ENCODE data around the gene RPL36AL. TPM values are rescaled to one million over a fixed set of nuclear protein-coding genes. Genes with fewer than 3 reads are reported as not detected.

The RPL36AL gene
- total and polyA plus RNA-seq, 4 donors = 77.6 to 249 (median 145) TPM

DNA sequence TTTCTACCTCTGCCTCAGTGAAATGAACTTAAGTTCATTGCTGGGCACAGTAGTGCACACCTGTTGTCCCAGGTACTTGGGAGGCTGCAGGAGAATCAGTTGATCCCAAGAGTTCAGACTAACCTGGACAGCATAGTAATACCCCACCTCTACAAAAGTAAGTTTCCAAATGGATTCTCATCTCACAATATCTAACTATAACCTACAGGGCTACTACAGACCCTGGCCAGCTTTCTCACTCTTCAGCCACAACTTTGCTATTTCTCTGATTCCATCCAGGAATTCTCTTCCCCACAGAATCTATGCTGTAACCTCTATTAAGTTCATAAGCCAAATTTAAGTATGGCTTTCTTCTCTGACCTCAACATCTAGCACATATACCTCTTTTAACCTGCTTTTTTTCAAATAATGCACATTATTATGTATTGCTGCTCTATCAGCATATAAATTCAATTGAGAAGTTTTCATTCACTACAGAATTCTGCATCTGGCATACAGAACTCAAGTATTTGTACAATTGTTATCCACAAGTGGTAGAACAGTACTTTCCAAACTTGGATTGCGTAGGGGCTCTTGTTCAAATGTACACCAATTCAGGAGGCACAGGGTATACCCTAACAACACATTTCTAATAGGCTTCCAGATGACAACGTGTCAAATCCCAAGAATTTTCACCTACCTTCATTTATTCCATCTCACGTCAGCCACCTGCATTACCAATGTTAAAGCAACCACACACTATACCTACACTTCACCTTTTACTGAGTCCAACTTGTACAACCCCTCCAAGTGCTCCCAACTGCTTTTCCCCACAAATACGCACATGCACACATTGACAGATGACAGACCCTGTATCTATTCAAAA, 38.1 kb downstream of the RPL36AL start:
- WGBS (ENCODE audit: insufficient coverage) = 96% methylated on average over 3 of the region's 4 CpGs
- peaks cover 20% of the 10 kb centered on the region for H3K4me1 ChIP-seq (ENCODE audit: control insufficient read depth, insufficient read depth, low read length)
- no peak for DNase-seq (ENCODE audit: low read depth in 4 of 6, low spot score in 6 of 6)
- H3K4me3 ChIP-seq (ENCODE audit: low read depth, low read length) = no peak overlapping the region
- H3K36me3 ChIP-seq (ENCODE audit: control insufficient read depth, insufficient read depth, low read length) = peaks cover 20% of the 10 kb centered on the region
- H3K27ac ChIP-seq (ENCODE audit: low read depth, low read length) = no peak overlapping the region
- no peaks in the 10 kb centered on the region for H3K9me3 ChIP-seq (ENCODE audit: control insufficient read depth, insufficient read depth, low read length)
- no peaks in the 10 kb centered on the region for H3K27me3 ChIP-seq (ENCODE audit: control insufficient read depth, insufficient read depth, low read length)

DNA sequence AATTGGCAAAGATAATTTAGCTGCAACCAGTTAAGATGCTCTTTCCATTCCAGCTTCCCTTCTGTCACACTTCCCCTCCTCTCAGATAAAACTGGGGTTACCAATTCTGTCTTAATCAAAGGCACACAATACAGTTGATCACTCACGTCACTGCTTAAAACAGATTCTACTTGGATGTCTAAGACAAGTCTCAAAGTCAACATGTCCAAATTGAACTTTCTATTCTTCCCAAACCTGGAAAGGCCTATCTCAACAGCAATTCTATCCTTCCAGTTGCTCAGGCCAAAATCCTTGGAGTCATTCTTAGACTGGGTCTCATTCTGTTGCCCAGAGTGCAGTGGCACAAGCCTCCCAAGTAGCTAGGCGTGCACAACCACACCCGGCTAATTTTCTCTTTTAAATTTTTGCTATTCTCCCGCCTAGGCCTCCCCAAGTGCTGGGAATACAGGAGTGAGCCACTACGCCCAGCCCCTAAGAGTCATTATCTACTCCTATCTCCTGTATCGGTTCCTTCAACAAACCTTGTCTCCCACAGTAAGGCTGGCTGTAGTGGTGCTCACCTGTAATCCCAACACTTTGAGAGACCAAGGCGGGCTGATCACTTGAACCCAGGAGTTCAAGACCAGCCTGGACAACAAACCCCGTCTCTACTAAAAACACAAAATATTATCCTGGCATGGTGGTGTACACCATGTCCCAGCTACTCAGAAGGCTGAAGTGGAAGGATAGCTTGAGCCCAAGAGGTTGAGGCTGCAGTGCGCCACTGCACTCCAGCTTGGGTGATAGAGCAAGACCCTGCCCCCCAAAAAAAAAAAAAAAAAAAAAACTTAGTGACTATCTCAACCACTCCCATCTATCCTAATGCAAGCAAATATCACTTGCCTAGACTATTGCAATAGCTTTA, 39.0 kb downstream of the RPL36AL start:
- H3K27me3 ChIP-seq (ENCODE audit: control insufficient read depth, insufficient read depth, low read length) = no peaks in the 10 kb centered on the region
- WGBS (ENCODE audit: insufficient coverage) = 93% methylated on average over 7 of the region's 9 CpGs
- no peaks in the 10 kb centered on the region for H3K9me3 ChIP-seq (ENCODE audit: control insufficient read depth, insufficient read depth, low read length)
- DNase-seq (ENCODE audit: low read depth in 4 of 6, low spot score in 6 of 6) = no peak
- no peak overlapping the region for H3K4me3 ChIP-seq (ENCODE audit: low read depth, low read length)
- H3K27ac ChIP-seq (ENCODE audit: low read depth, low read length) = no peak overlapping the region
- peaks cover 25% of the 10 kb centered on the region for H3K36me3 ChIP-seq (ENCODE audit: control insufficient read depth, insufficient read depth, low read length)
- H3K4me1 ChIP-seq (ENCODE audit: control insufficient read depth, insufficient read depth, low read length) = peaks cover 20% of the 10 kb centered on the region

DNA sequence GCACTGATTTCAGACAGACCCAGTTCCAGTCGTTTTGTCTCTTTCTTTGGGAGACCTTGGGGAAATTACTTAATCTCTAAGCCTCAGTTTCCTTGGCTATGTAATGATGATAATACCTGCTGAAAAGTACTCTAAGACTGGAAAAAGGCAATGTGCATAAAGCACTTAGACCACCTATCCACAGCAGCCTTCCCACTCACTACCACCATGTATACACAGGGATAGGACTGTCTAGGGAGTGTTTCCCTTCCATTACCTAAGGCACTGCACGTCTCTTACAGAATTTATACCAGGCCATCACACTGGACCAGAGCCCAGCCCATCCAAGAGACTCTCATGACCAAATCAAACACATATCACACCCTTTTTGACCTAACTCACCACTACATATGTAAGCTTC, 40.6 kb downstream of the RPL36AL start:
- Histone ChIP-seq H3K4me1 (ENCODE audit: control insufficient read depth, insufficient read depth, low read length) (peaks cover 14% of the 10 kb centered on the region), H3K4me3 (ENCODE audit: low read depth, low read length) (no peak overlapping the region), H3K27ac (ENCODE audit: low read depth, low read length) (no peak overlapping the region), H3K9me3 (ENCODE audit: control insufficient read depth, insufficient read depth, low read length) (no peaks in the 10 kb centered on the region), H3K36me3 (ENCODE audit: control insufficient read depth, insufficient read depth, low read length) (peaks cover 30% of the 10 kb centered on the region), H3K27me3 (ENCODE audit: control insufficient read depth, insufficient read depth, low read length) (no peaks in the 10 kb centered on the region)
- no peak for DNase-seq (ENCODE audit: low read depth in 4 of 6, low spot score in 6 of 6)
- 100% methylated on average over 1 of the region's 2 CpGs for WGBS (ENCODE audit: insufficient coverage)

DNA sequence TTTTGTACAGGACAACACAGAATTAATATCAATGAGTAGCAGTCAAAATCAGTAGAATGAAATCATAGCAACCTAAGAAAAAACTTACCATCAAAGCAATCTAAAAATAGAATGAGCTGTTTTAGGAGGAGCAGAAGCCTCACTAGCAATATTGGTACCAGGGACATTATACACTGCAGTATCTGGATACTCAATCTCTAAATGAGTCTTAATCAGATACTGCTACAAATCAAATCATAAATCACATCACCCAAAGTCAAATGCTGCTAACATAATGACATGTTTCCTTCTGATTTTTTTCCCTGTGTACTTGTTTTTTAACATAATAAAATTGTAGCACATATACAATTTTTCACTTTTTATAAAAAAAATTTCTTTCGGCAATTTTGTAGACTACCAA, 42.3 kb downstream of the RPL36AL start:
- H3K36me3 ChIP-seq (ENCODE audit: control insufficient read depth, insufficient read depth, low read length) = peaks cover 21% of the 10 kb centered on the region
- no peaks in the 10 kb centered on the region for H3K27me3 ChIP-seq (ENCODE audit: control insufficient read depth, insufficient read depth, low read length)
- no peak overlapping the region for H3K4me3 ChIP-seq (ENCODE audit: low read depth, low read length)
- no peak for DNase-seq (ENCODE audit: low read depth in 4 of 6, low spot score in 6 of 6)
- peaks cover 3% of the 10 kb centered on the region for H3K4me1 ChIP-seq (ENCODE audit: control insufficient read depth, insufficient read depth, low read length)
- WGBS (ENCODE audit: insufficient coverage) = no CpG with 5 or more reads among the region's 1 CpG
- H3K9me3 ChIP-seq (ENCODE audit: control insufficient read depth, insufficient read depth, low read length) = no peaks in the 10 kb centered on the region
- H3K27ac ChIP-seq (ENCODE audit: low read depth, low read length) = no peak overlapping the region

DNA sequence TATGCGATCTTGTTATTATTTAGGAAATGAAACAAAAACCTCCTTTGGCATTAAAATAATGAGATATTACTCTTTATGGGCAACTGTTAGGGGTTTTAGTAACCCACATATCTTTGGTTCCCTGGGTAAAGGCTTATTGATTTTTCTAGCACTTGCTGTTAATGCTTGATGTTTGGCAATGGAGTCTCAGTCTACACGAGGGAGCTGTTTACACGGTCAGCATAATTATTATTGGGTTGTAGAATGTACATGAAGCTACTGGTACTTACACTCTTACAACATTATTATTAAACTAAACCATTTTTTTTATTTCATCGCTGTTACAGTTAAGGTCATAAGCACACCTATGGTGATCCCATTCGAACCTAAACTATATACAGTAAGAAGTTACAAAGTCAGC, 46.4 kb downstream of the RPL36AL start:
- Histone ChIP-seq H3K4me1 (ENCODE audit: control insufficient read depth, insufficient read depth, low read length) (no peaks in the 10 kb centered on the region), H3K9me3 (ENCODE audit: control insufficient read depth, insufficient read depth, low read length) (no peaks in the 10 kb centered on the region), H3K4me3 (ENCODE audit: low read depth, low read length) (no peak overlapping the region), H3K36me3 (ENCODE audit: control insufficient read depth, insufficient read depth, low read length) (peaks cover 15% of the 10 kb centered on the region), H3K27ac (ENCODE audit: low read depth, low read length) (no peak overlapping the region), H3K27me3 (ENCODE audit: control insufficient read depth, insufficient read depth, low read length) (no peaks in the 10 kb centered on the region)
- 100% methylated on average over 1 of the region's 5 CpGs for WGBS (ENCODE audit: insufficient coverage)
- peak in 1 of 6 donors; percentile 66 for DNase-seq (ENCODE audit: low read depth in 4 of 6, low spot score in 6 of 6)

DNA sequence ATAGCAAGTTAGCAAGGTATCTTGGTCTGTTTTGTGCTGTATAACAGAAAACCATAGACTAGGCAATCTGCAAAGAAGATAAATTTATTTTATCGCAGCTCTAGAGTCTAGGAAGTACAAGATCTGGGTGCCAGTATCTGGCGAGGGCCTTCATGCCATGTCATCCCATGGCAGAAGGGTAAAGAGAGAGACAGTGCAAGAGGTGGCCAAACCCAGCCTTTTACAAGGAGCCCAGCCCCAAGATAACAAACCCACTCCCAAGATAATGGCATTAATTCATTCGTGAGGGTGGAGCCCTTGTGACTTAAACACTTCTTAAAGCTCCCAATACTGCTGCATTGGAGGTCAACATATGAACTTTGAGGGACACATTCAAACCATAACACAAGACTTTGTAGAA, 51.1 kb downstream of the RPL36AL start:
- WGBS (ENCODE audit: insufficient coverage) = 83% methylated on average over 1 of the region's 3 CpGs
- Histone ChIP-seq H3K4me3 (ENCODE audit: low read depth, low read length) (no peak overlapping the region), H3K27ac (ENCODE audit: low read depth, low read length) (no peak overlapping the region), H3K27me3 (ENCODE audit: control insufficient read depth, insufficient read depth, low read length) (no peaks in the 10 kb centered on the region), H3K4me1 (ENCODE audit: control insufficient read depth, insufficient read depth, low read length) (no peaks in the 10 kb centered on the region), H3K9me3 (ENCODE audit: control insufficient read depth, insufficient read depth, low read length) (no peaks in the 10 kb centered on the region), H3K36me3 (ENCODE audit: control insufficient read depth, insufficient read depth, low read length) (no peaks in the 10 kb centered on the region)
- no peak for DNase-seq (ENCODE audit: low read depth in 4 of 6, low spot score in 6 of 6)

Small RNA genes lying within 50 kb of the gene (small RNA-seq; reads per million reads assigned to genes)
- not detected for gene AL139099.3 (ENCODE audit: low replicate concordance)
- not detected for gene AL139099.4 (ENCODE audit: low replicate concordance)
- gene RF00019 (ENCODE audit: low replicate concordance) = not detected

Other genes starting within 250 kb of the RPL36AL start
- 1,000 to 10,000 TPM in 1 of 2 donors, 100 to 1,000 TPM in 1; 808 to 2,775 TPM for gene RPS29, start 34.2 kb downstream of the RPL36AL start, total RNA-seq
- 1,000 to 10,000 TPM; 1,015 to 1,156 TPM for gene RPS29, start 34.2 kb downstream of the RPL36AL start, polyA plus RNA-seq (ENCODE audit: insufficient read length in 2 of 2)
- 10 to 100 TPM in 1 of 2 donors, 1 to 10 TPM in 1; 9.1 to 11.3 TPM for gene LRR1, start 21.7 kb downstream of the RPL36AL start, total RNA-seq
- 10 to 100 TPM in 1 of 2 donors, 1 to 10 TPM in 1; 6.8 to 10.0 TPM for gene LRR1, start 21.7 kb downstream of the RPL36AL start, polyA plus RNA-seq (ENCODE audit: insufficient read length in 2 of 2)
- gene MGAT2, start 173 bp upstream of the RPL36AL start, total RNA-seq = 10 to 100 TPM; 36.5 to 39.1 TPM
- gene MGAT2, start 173 bp upstream of the RPL36AL start, polyA plus RNA-seq (ENCODE audit: insufficient read length in 2 of 2) = 10 to 100 TPM; 17.3 to 27.7 TPM
- gene DNAAF2, start 14.6 kb upstream of the RPL36AL start, total RNA-seq = 10 to 100 TPM in 1 of 2 donors, 1 to 10 TPM in 1; 9.0 to 12.2 TPM
- gene DNAAF2, start 14.6 kb upstream of the RPL36AL start, polyA plus RNA-seq (ENCODE audit: insufficient read length in 2 of 2) = 10 to 100 TPM; 13.3 to 13.6 TPM
- gene POLE2, start 67.6 kb upstream of the RPL36AL start, total RNA-seq = 10 to 100 TPM; 10.6 to 20.1 TPM
- gene POLE2, start 67.6 kb upstream of the RPL36AL start, polyA plus RNA-seq (ENCODE audit: insufficient read length in 2 of 2) = 10 to 100 TPM in 1 of 2 donors, 1 to 10 TPM in 1; 8.3 to 14.8 TPM
- 10 to 100 TPM; 13.4 to 14.9 TPM for gene KLHDC1, start 72.5 kb upstream of the RPL36AL start, total RNA-seq
- 1 to 10 TPM; 4.7 to 7.9 TPM for gene KLHDC1, start 72.5 kb upstream of the RPL36AL start, polyA plus RNA-seq (ENCODE audit: insufficient read length in 2 of 2)
- 100 to 1,000 TPM in 1 of 2 donors, 10 to 100 TPM in 1; 96.3 to 116 TPM for gene KLHDC2, start 147.5 kb upstream of the RPL36AL start, total RNA-seq
- 10 to 100 TPM; 88.9 to 96.1 TPM for gene KLHDC2, start 147.5 kb upstream of the RPL36AL start, polyA plus RNA-seq (ENCODE audit: insufficient read length in 2 of 2)
- gene NEMF, start 232.2 kb upstream of the RPL36AL start, total RNA-seq = 100 to 1,000 TPM; 101 to 111 TPM
- gene NEMF, start 232.2 kb upstream of the RPL36AL start, polyA plus RNA-seq (ENCODE audit: insufficient read length in 2 of 2) = 10 to 100 TPM; 54.5 to 67.3 TPM